Large intestine (tissue), 3 donors: Measurements from ENCODE around the gene EIF2AK3. TPM values are rescaled to one million over a fixed set of nuclear protein-coding genes. Genes with fewer than 3 reads are reported as not detected.
"Not testable (repeated sequence)": the region's sequence is repeated elsewhere in the genome, so short reads cannot be mapped to it uniquely, and the experiment has no call there.

Experiments used
- DNase-seq, 2 donors: peaks; one replicate each; pipeline versions ENCODE4 v3.0.0 to v3.0.0-alpha.2; 2013
- H3K27ac ChIP-seq: one replicate; pipeline ENCODE4 v1.5.1; 2013; ENCODE audit warnings: low read length
- H3K27me3 ChIP-seq: 2 replicates; pipeline ENCODE4 v1.6.1; 2013; ENCODE audit warnings: low read length; ENCODE audit not compliant: control insufficient read depth, insufficient read depth
- H3K36me3 ChIP-seq: 2 replicates; pipeline ENCODE4 v1.6.1; 2013; ENCODE audit warnings: low read length; ENCODE audit not compliant: control insufficient read depth, insufficient read depth
- H3K4me1 ChIP-seq: one replicate; pipeline ENCODE4 v1.6.1; 2013; ENCODE audit warnings: low read length; ENCODE audit not compliant: control insufficient read depth, insufficient read depth
- H3K4me3 ChIP-seq: one replicate; pipeline ENCODE4 v1.5.1; 2013; ENCODE audit warnings: low read length
- H3K9me3 ChIP-seq: one replicate; pipeline ENCODE4 v1.6.1; 2013; ENCODE audit warnings: mild to moderate bottlenecking, low read depth, low read length, moderate library complexity; ENCODE audit not compliant: control insufficient read depth
- WGBS: methylation state at CpG from one replicate; pipeline ENCODE4 v1.1.5; 2013; ENCODE audit warnings: low lambda C conversion rate; ENCODE audit not compliant: insufficient coverage; 5-methylcytosine and 5-hydroxymethylcytosine counted together
- polyA plus RNA-seq: library from polyadenylated mRNA; unstranded; fragments of 120-200 nt; gene quantifications from one replicate; pipeline ENCODE4 v1.2.1, GENCODE V29; 2013

EIF2AK3 gene
- polyA plus RNA-seq, 1 donor, result 14.1 TPM

GRCh38 chr2:88638123-88638650 is 10.9 kb upstream of the EIF2AK3 start:
- no peaks in the 10 kb centered on the region for H3K4me1 ChIP-seq
- no peak for DNase-seq
- H3K27me3 ChIP-seq, result no peaks in the 10 kb centered on the region
- peaks cover 2% of the 10 kb centered on the region for H3K9me3 ChIP-seq
- no peak overlapping the region for H3K4me3 ChIP-seq
- 38% methylated on average over 2 of the region's 2 CpGs for WGBS
- no peaks in the 10 kb centered on the region for H3K36me3 ChIP-seq
- H3K27ac ChIP-seq, result no peak overlapping the region

GRCh38 chr2:88637464-88637863 is 10.2 kb upstream of the EIF2AK3 start:
- DNase-seq, result no peak
- Histone ChIP-seq H3K4me3 (no peak overlapping the region), H3K36me3 (no peaks in the 10 kb centered on the region), H3K27me3 (no peaks in the 10 kb centered on the region), H3K4me1 (no peaks in the 10 kb centered on the region), H3K27ac (no peak overlapping the region), H3K9me3 (peaks cover 2% of the 10 kb centered on the region)
- WGBS, result 90% methylated on average over 2 of the region's 2 CpGs

- no peak overlapping the region for H3K4me3 ChIP-seq
- H3K27me3 ChIP-seq, result no peaks in the 10 kb centered on the region
- no CpG with 5 or more reads among the region's 1 CpG for WGBS
- H3K9me3 ChIP-seq, result peaks cover 2% of the 10 kb centered on the region
- no peak overlapping the region for H3K27ac ChIP-seq
- DNase-seq, result peak in 1 of 2 donors; percentile 40
- H3K4me1 ChIP-seq, result no peaks in the 10 kb centered on the region
- no peaks in the 10 kb centered on the region for H3K36me3 ChIP-seq
Measured at GRCh38 chr2:88636026-88636425, 8.8 kb upstream of the EIF2AK3 start.

- no peaks in the 10 kb centered on the region for H3K9me3 ChIP-seq
- H3K36me3 ChIP-seq, result no peaks in the 10 kb centered on the region
- no CpG with 5 or more reads among the region's 3 CpGs for WGBS
- no peak for DNase-seq
- H3K4me3 ChIP-seq, result no peak overlapping the region
- H3K27ac ChIP-seq, result no peak overlapping the region
- peaks cover 5% of the 10 kb centered on the region for H3K4me1 ChIP-seq
- no peaks in the 10 kb centered on the region for H3K27me3 ChIP-seq
Measured at GRCh38 chr2:88632569-88632968, 5.3 kb upstream of the EIF2AK3 start.

- no CpG with 5 or more reads among the region's 8 CpGs for WGBS
- no peaks in the 10 kb centered on the region for H3K27me3 ChIP-seq
- H3K4me3 ChIP-seq, result peak overlapping the region; percentile 63
- peak overlapping the region; percentile 98 for H3K27ac ChIP-seq
- no peak for DNase-seq
- no peaks in the 10 kb centered on the region for H3K36me3 ChIP-seq
- peaks cover 10% of the 10 kb centered on the region for H3K4me1 ChIP-seq
- H3K9me3 ChIP-seq, result no peaks in the 10 kb centered on the region
Measured at GRCh38 chr2:88628571-88628939, 1.3 kb upstream of the EIF2AK3 start.

GRCh38 chr2:88627856-88628570 is 749 bp upstream of the EIF2AK3 start:
- H3K27me3 ChIP-seq, result no peaks in the 10 kb centered on the region
- DNase-seq, result peak; percentile 93 to 97
- peak overlapping the region; percentile 63 for H3K4me3 ChIP-seq
- no peaks in the 10 kb centered on the region for H3K9me3 ChIP-seq
- no peaks in the 10 kb centered on the region for H3K36me3 ChIP-seq
- no CpG with 5 or more reads among the region's 21 CpGs for WGBS
- peak overlapping the region; percentile 98 for H3K27ac ChIP-seq
- H3K4me1 ChIP-seq, result peaks cover 10% of the 10 kb centered on the region

GRCh38 chr2:88626171-88627054 is 851 bp downstream of the EIF2AK3 start:
- WGBS, result no CpG with 5 or more reads among the region's 54 CpGs
- H3K4me3 ChIP-seq, result peak overlapping the region; percentile 87

GRCh38 chr2:88624477-88624876 is 2.8 kb downstream of the EIF2AK3 start:
- no peak overlapping the region for H3K27ac ChIP-seq

More at GRCh38 chr2:88626171-88627054, 851 bp downstream of the EIF2AK3 start:
- Histone ChIP-seq H3K9me3 (no peaks in the 10 kb centered on the region), H3K27ac (peak overlapping the region; percentile 96), H3K36me3 (no peaks in the 10 kb centered on the region), H3K27me3 (no peaks in the 10 kb centered on the region), H3K4me1 (peaks cover 10% of the 10 kb centered on the region)
- DNase-seq, result peak; percentile 21 to 64

GRCh38 chr2:88623831-88624465 is 3.3 kb downstream of the EIF2AK3 start:
- not testable (repeated sequence) for H3K4me3 ChIP-seq, H3K36me3 ChIP-seq, H3K27me3 ChIP-seq, H3K9me3 ChIP-seq, DNase-seq, H3K27ac ChIP-seq
- peaks cover 10% of the 10 kb centered on the region for H3K4me1 ChIP-seq
- WGBS, result no CpG with 5 or more reads among the region's 11 CpGs

More at GRCh38 chr2:88624477-88624876, 2.8 kb downstream of the EIF2AK3 start:
- no peaks in the 10 kb centered on the region for H3K36me3 ChIP-seq
- no peaks in the 10 kb centered on the region for H3K27me3 ChIP-seq
- no peak for DNase-seq
- 100% methylated on average over 1 of the region's 4 CpGs for WGBS
- peaks cover 10% of the 10 kb centered on the region for H3K4me1 ChIP-seq
- no peaks in the 10 kb centered on the region for H3K9me3 ChIP-seq
- H3K4me3 ChIP-seq, result no peak overlapping the region

GRCh38 chr2:88622307-88622706 is 5.0 kb downstream of the EIF2AK3 start:
- WGBS, result no CpG with 5 or more reads among the region's 1 CpG
- H3K27me3 ChIP-seq, result no peaks in the 10 kb centered on the region

More at GRCh38 chr2:88622307-88622706, 5.0 kb downstream of the EIF2AK3 start:
- H3K4me1 ChIP-seq, result peaks cover 5% of the 10 kb centered on the region
- DNase-seq, result no peak
- no peaks in the 10 kb centered on the region for H3K9me3 ChIP-seq
- H3K36me3 ChIP-seq, result no peaks in the 10 kb centered on the region
- no peak overlapping the region for H3K4me3 ChIP-seq
- H3K27ac ChIP-seq, result no peak overlapping the region
